Measurements from ENCODE around the gene USP10. TPM values are rescaled to one million over a fixed set of nuclear protein-coding genes. Genes with fewer than 3 reads are reported as not detected.

USP10 gene
- total RNA-seq, 8 experiments from 2014 or later: 42.0 to 102 (median 76.2) TPM

- Histone ChIP-seq H3K4me3 (no peak overlapping the region), H3K27ac (no peak overlapping the region), H3K4me1 (replicated peaks in 1 of 2) (no peaks in the 10 kb centered on the region)
- ATAC-seq (replicated peaks in 6 of 8): no peak
- WGBS, 10 experiments: 36 to 100% (median 89%) methylated on average over 1 to 6 of the region's 6 CpGs; no CpG with 5 or more reads in 1 of the 10 experiments
- in situ Hi-C loops (cut with MboI; ENCODE audit: low pct_unique_long_range_greater_than_20kb in 2 of 9, low sequenced_read_pairs in 9 of 9, unreplicated experiment in 9 of 9): loop anchor here in 1 of 9 experiments (25.0 kb wide), 1 partner anchor 171 kb away; no protein-coding TSS in a partner anchor
These were observed 91.7 kb downstream of the USP10 start for GRCh38 chr16:84791501-84791900.

DNA sequence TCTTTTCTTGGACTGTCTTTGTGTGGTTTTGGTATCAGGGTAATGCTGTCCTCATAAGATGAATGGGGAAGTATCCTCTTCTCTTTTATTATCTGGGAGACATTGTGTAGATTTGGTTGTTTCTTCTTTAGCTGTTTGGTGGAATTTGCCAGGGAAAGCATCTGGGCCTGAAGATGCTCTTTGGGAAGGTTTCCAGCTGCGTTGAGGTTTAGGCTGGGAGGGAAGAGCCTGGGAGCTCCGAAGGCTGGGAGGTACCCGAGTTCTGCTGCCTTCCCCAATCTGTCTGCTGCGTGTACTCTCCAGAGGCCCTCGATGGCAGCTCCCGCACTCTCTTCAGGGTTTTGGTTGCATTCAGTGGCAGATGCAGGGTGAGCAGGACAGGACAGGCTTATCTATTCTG lies 94.4 kb downstream of the USP10 start:
- 29 to 100% (median 90%) methylated on average over 2 to 5 of the region's 6 CpGs; no CpG with 5 or more reads in 6 of the 10 experiments for WGBS, 10 experiments
- ATAC-seq (replicated peaks in 6 of 8): no peak
- Histone ChIP-seq H3K27ac (no peak overlapping the region), H3K4me1 (replicated peaks in 1 of 2) (no peaks in the 10 kb centered on the region), H3K4me3 (no peak overlapping the region)
- in situ Hi-C loops (cut with MboI; ENCODE audit: low pct_unique_long_range_greater_than_20kb in 2 of 9, low sequenced_read_pairs in 9 of 9, unreplicated experiment in 9 of 9): loop anchor here in 1 of 9 experiments (25.0 kb wide), 1 partner anchor 168 kb away; no protein-coding TSS in a partner anchor

DNA sequence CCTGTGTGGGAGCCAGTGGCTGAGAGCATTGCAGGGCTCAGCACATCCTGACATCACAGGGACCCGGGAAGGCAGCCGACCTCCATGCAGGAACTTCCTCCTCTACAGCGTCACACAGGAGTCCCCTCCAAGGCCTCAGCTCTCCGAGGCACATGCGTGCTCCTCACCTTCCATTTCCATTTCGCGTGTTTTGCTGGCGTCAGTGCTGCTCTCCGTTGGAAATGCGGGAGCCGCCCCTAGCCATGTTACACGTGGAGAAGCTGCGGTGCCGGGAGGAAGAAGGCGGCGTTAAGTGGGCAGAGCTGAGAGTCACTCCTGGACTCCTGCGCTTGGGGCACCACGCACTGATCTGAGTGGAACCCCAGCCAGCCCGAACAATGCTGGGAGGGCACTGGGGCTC lies 94.8 kb downstream of the USP10 start:
- 87 to 94% (median 89%) methylated on average over 3 to 7 of the region's 19 CpGs; no CpG with 5 or more reads in 5 of the 10 experiments for WGBS, 10 experiments
- H3K4me3 ChIP-seq: no peak overlapping the region
- H3K27ac ChIP-seq: no peak overlapping the region
- in situ Hi-C loops (cut with MboI; ENCODE audit: low pct_unique_long_range_greater_than_20kb in 2 of 9, low sequenced_read_pairs in 9 of 9, unreplicated experiment in 9 of 9): loop anchor here in 1 of 9 experiments (25.0 kb wide), 1 partner anchor 168 kb away; no protein-coding TSS in a partner anchor
- ATAC-seq (replicated peaks in 6 of 8): no peak
- H3K4me1 ChIP-seq (replicated peaks in 1 of 2): no peaks in the 10 kb centered on the region

DNA sequence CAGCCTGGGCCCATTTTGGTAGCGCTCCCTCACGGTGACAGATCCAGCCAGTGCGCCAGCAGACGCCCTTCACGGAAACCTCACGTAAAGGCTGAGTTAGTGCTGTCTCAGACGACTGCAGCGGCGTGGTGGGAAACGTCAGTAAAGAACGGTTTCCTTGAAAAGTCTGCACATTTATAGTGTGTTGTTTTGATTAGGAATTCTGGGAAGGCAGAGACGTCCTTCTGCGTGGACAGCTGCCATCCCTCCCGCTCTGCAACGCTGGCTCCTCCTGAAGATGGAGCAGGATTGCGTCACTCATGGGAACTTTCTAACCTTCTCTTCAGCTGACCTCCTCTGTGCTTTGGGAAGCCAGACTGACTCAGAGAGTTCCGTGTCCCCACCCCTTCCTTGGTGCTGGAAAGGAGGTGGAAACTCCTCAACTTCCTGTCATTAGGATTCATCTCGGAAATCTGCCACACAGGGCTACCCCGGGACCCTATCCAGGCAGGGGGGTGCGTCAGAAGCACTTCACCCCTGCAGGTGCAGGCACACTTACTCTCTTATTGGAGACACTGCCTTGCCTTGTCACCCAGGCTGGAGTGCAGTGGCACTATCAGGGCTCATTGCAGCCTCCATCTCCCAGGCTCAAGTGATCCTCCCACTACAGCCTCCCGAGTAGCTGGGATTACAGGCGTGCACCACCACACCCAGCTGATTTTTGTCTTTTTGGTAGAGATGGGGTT lies 95.7 kb downstream of the USP10 start:
- no peak overlapping the region for H3K4me3 ChIP-seq
- peak in 3 of 8 experiments; percentile 78 to 100 (median 97) for ATAC-seq (replicated peaks in 6 of 8)
- no peaks in the 10 kb centered on the region for H3K4me1 ChIP-seq (replicated peaks in 1 of 2)
- in situ Hi-C loops (cut with MboI; ENCODE audit: low pct_unique_long_range_greater_than_20kb in 2 of 9, low sequenced_read_pairs in 9 of 9, unreplicated experiment in 9 of 9): loop anchor here in 1 of 9 experiments (25.0 kb wide), 1 partner anchor 167 kb away; no protein-coding TSS in a partner anchor
- no peak overlapping the region for H3K27ac ChIP-seq
- WGBS, 10 experiments: 0 to 100% (median 82%) methylated on average over 1 to 12 of the region's 22 CpGs; no CpG with 5 or more reads in 3 of the 10 experiments

GRCh38 chr16:84800158-84800978 lies 100.6 kb downstream of the USP10 start:
- Histone ChIP-seq H3K4me1 (replicated peaks in 1 of 2) (no peaks in the 10 kb centered on the region), H3K27ac (no peak overlapping the region), H3K4me3 (no peak overlapping the region)
- in situ Hi-C loops (cut with MboI; ENCODE audit: low pct_unique_long_range_greater_than_20kb in 2 of 9, low sequenced_read_pairs in 9 of 9, unreplicated experiment in 9 of 9): no loop called here
- WGBS, 10 experiments: 54 to 93% (median 80%) methylated on average over 2 to 6 of the region's 8 CpGs; no CpG with 5 or more reads in 1 of the 10 experiments
- ATAC-seq (replicated peaks in 6 of 8): peak in 2 of 8 experiments; percentile 14 to 65

GRCh38 chr16:84803146-84803545 lies 103.3 kb downstream of the USP10 start:
- ATAC-seq (replicated peaks in 6 of 8): no peak
- WGBS, 10 experiments: 33 to 88% (median 60%) methylated on average over 1 to 7 of the region's 9 CpGs; no CpG with 5 or more reads in 1 of the 10 experiments
- in situ Hi-C loops (cut with MboI; ENCODE audit: low pct_unique_long_range_greater_than_20kb in 2 of 9, low sequenced_read_pairs in 9 of 9, unreplicated experiment in 9 of 9): no loop called here
- H3K27ac ChIP-seq: no peak overlapping the region
- no peak overlapping the region for H3K4me3 ChIP-seq
- no peaks in the 10 kb centered on the region for H3K4me1 ChIP-seq (replicated peaks in 1 of 2)

GRCh38 chr16:84804326-84804725 lies 104.5 kb downstream of the USP10 start:
- Histone ChIP-seq H3K4me3 (no peak overlapping the region), H3K27ac (no peak overlapping the region), H3K4me1 (replicated peaks in 1 of 2) (no peaks in the 10 kb centered on the region)
- no peak for ATAC-seq (replicated peaks in 6 of 8)
- in situ Hi-C loops (cut with MboI; ENCODE audit: low pct_unique_long_range_greater_than_20kb in 2 of 9, low sequenced_read_pairs in 9 of 9, unreplicated experiment in 9 of 9): no loop called here
- WGBS, 10 experiments: 77 to 100% (median 83%) methylated on average over 1 to 8 of the region's 10 CpGs; no CpG with 5 or more reads in 1 of the 10 experiments

DNA sequence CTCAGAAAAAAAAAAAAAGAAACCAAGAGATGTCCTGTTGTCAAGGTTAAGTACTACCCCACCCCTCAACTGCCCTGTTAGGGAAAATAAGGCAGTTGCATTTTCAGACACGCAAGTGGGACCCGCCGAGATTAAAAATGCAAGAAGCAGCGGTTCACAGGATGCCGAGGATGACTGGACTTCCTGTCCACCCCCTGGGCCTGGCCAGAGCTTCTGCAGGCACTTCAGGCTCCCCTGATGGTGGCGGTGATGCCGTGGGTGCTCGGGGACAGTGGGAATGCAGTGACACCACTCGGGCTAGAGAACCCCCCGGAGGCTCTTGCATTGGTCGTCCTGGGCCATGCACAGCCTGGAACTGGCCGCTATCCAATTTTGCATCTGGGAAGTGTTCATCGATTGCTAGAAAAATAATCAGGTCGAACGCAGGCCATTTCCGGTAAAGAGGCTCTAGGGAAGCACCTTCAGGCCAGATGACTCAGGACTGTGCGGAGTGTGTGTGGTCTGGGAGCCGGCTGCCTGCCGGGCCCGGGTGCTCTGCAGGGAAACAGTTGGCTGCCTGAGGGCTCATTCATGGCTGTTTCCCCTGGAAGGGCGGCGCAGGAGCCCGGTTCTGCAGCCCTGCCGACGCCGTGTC lies 106.6 kb downstream of the USP10 start:
- in situ Hi-C loops (cut with MboI; ENCODE audit: low pct_unique_long_range_greater_than_20kb in 2 of 9, low sequenced_read_pairs in 9 of 9, unreplicated experiment in 9 of 9): no loop called here
- WGBS, 10 experiments: 0 to 100% (median 71%) methylated on average over 2 to 10 of the region's 26 CpGs; no CpG with 5 or more reads in 5 of the 10 experiments
- H3K27ac ChIP-seq: no peak overlapping the region
- H3K4me1 ChIP-seq (replicated peaks in 1 of 2): no peaks in the 10 kb centered on the region
- H3K4me3 ChIP-seq: no peak overlapping the region
- ATAC-seq (replicated peaks in 6 of 8): peak in 3 of 8 experiments; percentile 92 to 95 (median 92)

GRCh38 chr16:84806890-84807258 lies 107.1 kb downstream of the USP10 start:
- no peak for ATAC-seq (replicated peaks in 6 of 8)
- Histone ChIP-seq H3K4me1 (replicated peaks in 1 of 2) (no peaks in the 10 kb centered on the region), H3K27ac (no peak overlapping the region), H3K4me3 (no peak overlapping the region)
- WGBS, 10 experiments: 80 to 100% (median 89%) methylated on average over 1 to 6 of the region's 10 CpGs; no CpG with 5 or more reads in 6 of the 10 experiments
- in situ Hi-C loops (cut with MboI; ENCODE audit: low pct_unique_long_range_greater_than_20kb in 2 of 9, low sequenced_read_pairs in 9 of 9, unreplicated experiment in 9 of 9): no loop called here

GRCh38 chr16:84807776-84808175 lies 108.0 kb downstream of the USP10 start:
- ATAC-seq (replicated peaks in 6 of 8): no peak
- Histone ChIP-seq H3K4me1 (replicated peaks in 1 of 2) (no peaks in the 10 kb centered on the region), H3K4me3 (no peak overlapping the region), H3K27ac (no peak overlapping the region)
- 0 to 100% (median 95%) methylated on average over 1 to 3 of the region's 7 CpGs; no CpG with 5 or more reads in 3 of the 10 experiments for whole genome bisulfite sequencing, 10 experiments
- in situ Hi-C loops (cut with MboI; ENCODE audit: low pct_unique_long_range_greater_than_20kb in 2 of 9, low sequenced_read_pairs in 9 of 9, unreplicated experiment in 9 of 9): no loop called here

DNA sequence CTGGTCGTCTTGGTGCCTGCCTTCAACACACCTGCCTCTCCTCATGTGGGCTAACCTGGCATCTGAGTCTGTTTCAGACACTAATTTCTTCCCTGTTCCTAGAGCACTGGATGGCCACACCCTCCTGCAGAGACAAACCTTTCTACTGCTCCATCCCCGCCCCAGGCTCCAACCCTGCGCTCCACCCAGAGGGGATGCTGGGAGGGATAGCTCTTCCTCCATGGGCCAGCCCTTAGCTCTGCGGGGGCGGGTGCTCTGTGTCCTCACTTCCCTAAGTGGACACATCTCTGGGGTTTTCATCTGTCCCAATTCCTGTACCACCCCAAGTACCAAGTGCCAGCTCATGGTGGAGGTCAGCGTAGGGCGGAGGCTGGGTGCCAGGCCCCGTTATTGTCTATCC lies 109.0 kb downstream of the USP10 start:
- 72 to 92% (median 80%) methylated on average over 1 to 6 of the region's 8 CpGs; no CpG with 5 or more reads in 5 of the 10 experiments for WGBS, 10 experiments
- Histone ChIP-seq H3K4me3 (no peak overlapping the region), H3K4me1 (replicated peaks in 1 of 2) (no peaks in the 10 kb centered on the region), H3K27ac (no peak overlapping the region)
- ATAC-seq (replicated peaks in 6 of 8): no peak
- in situ Hi-C loops (cut with MboI; ENCODE audit: low pct_unique_long_range_greater_than_20kb in 2 of 9, low sequenced_read_pairs in 9 of 9, unreplicated experiment in 9 of 9): no loop called here

DNA sequence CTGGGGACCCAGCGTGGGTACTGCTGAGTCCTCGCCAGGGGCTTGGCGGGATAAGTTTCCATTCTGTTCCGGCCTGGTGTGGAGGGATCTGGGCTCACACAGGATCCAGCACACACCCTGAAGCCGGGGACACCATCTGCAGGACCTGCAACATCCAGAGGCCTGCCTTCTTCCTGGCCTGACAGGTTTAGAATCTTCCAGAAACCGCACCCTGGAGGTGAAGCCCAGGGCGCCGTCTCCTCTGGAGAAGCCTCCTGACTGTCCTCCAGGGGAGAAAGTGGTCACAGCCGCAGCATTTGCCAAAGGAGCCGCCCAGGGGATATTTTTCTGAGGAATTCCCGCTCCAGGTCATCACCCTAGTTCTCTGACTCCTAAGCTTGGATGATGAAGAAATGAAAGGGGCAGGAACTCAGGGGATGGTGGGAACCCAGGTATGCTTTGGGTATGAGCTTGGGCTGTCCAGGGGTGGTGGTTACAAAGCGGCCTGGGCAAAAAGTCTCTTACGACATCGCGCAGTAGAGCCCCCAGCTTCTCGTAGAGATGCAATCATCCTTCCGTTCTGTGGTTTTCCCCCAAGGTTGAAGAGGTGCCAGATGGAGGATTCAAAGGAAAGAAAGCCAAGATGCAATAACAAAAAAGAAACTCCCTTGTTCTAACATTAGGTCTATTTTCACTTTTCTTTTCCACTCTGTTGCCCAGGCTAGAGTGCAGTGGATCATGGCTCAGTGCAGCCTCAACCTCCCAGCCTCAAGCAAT lies 110.9 kb downstream of the USP10 start:
- WGBS, 10 experiments: 0 to 100% (median 81%) methylated on average over 1 to 14 of the region's 17 CpGs; no CpG with 5 or more reads in 2 of the 10 experiments
- H3K27ac ChIP-seq: no peak overlapping the region
- in situ Hi-C loops (cut with MboI; ENCODE audit: low pct_unique_long_range_greater_than_20kb in 2 of 9, low sequenced_read_pairs in 9 of 9, unreplicated experiment in 9 of 9): no loop called here
- no peak overlapping the region for H3K4me3 ChIP-seq
- no peaks in the 10 kb centered on the region for H3K4me1 ChIP-seq (replicated peaks in 1 of 2)
- ATAC-seq (replicated peaks in 6 of 8): no peak
